Mesodermal cell (in vitro differentiated cells): ENCODE measurements around the gene ITGA11.

Source experiments
- H3K27ac ChIP-seq: 2 replicates; pipeline ENCODE4 v1.7.0; 2013; ENCODE audit warnings: mild to moderate bottlenecking, low read depth, low read length, moderate library complexity; ENCODE audit not compliant: severe bottlenecking
- H3K36me3 ChIP-seq: 2 replicates; pipeline ENCODE4 v1.7.1; 2013; ENCODE audit warnings: mild to moderate bottlenecking, low read length, moderate library complexity; ENCODE audit not compliant: control insufficient read depth, insufficient read depth
- H3K4me1 ChIP-seq: one replicate; pipeline ENCODE4 v1.7.1; 2013; ENCODE audit warnings: mild to moderate bottlenecking, low read length; ENCODE audit not compliant: insufficient read depth, control insufficient read depth, poor library complexity, severe bottlenecking
- H3K4me3 ChIP-seq: 2 replicates; pipeline ENCODE4 v1.7.0; 2013; ENCODE audit warnings: low read length, control low read depth, mild to moderate bottlenecking; ENCODE audit not compliant: insufficient read depth, poor library complexity, severe bottlenecking; ENCODE audit errors: extremely low read depth
- H3K9me3 ChIP-seq: 2 replicates; pipeline ENCODE4 v1.7.1; 2013; ENCODE audit warnings: mild to moderate bottlenecking, low read length, moderate library complexity; ENCODE audit not compliant: control insufficient read depth
- WGBS, 2 experiments: methylation state at CpG; one replicate each; pipeline ENCODE4 v1.1.5; 2013; ENCODE audit warnings: missing lambda C conversion rate in 2 of 2; ENCODE audit not compliant: insufficient coverage in 2 of 2; 5-methylcytosine and 5-hydroxymethylcytosine counted together

The ITGA11 gene

GRCh38 chr15:68417051-68417450 lies 14.9 kb downstream of the ITGA11 start:
- Histone ChIP-seq H3K4me3 (no peak overlapping the region), H3K4me1 (peaks cover 22% of the 10 kb centered on the region), H3K27ac (no peak overlapping the region), H3K36me3 (peaks cover 3% of the 10 kb centered on the region), H3K9me3 (no peaks in the 10 kb centered on the region)
- WGBS, 2 experiments = 67% methylated on average over 3 of the region's 3 CpGs

GRCh38 chr15:68416158-68416535 lies 15.8 kb downstream of the ITGA11 start:
- H3K27ac ChIP-seq = no peak overlapping the region

GRCh38 chr15:68415501-68416157 lies 16.3 kb downstream of the ITGA11 start:
- WGBS, 2 experiments = 93 to 95% methylated on average over 5 to 6 of the region's 6 CpGs
- peaks cover 16% of the 10 kb centered on the region for H3K4me1 ChIP-seq
- H3K27ac ChIP-seq = no peak overlapping the region
- H3K4me3 ChIP-seq = no peak overlapping the region
- peaks cover 3% of the 10 kb centered on the region for H3K36me3 ChIP-seq
- H3K9me3 ChIP-seq = no peaks in the 10 kb centered on the region

More at GRCh38 chr15:68416158-68416535, 15.8 kb downstream of the ITGA11 start:
- Histone ChIP-seq H3K4me3 (no peak overlapping the region), H3K9me3 (no peaks in the 10 kb centered on the region), H3K36me3 (peaks cover 3% of the 10 kb centered on the region), H3K4me1 (peaks cover 19% of the 10 kb centered on the region)
- 59 to 66% methylated on average over 4 of the region's 4 CpGs for WGBS, 2 experiments

- no peaks in the 10 kb centered on the region for H3K9me3 ChIP-seq
- 90 to 96% methylated on average over 4 to 5 of the region's 7 CpGs for WGBS, 2 experiments
- no peak overlapping the region for H3K4me3 ChIP-seq
- no peak overlapping the region for H3K27ac ChIP-seq
- peaks cover 11% of the 10 kb centered on the region for H3K4me1 ChIP-seq
- H3K36me3 ChIP-seq = peaks cover 3% of the 10 kb centered on the region
Measured at GRCh38 chr15:68415061-68415460, 16.9 kb downstream of the ITGA11 start.

- Histone ChIP-seq H3K9me3 (no peaks in the 10 kb centered on the region), H3K4me1 (peaks cover 7% of the 10 kb centered on the region), H3K27ac (no peak overlapping the region), H3K36me3 (peaks cover 3% of the 10 kb centered on the region), H3K4me3 (no peak overlapping the region)
- WGBS, 2 experiments = 96 to 98% methylated on average over 7 to 8 of the region's 8 CpGs
Measured at GRCh38 chr15:68414591-68414990, 17.4 kb downstream of the ITGA11 start.

- Histone ChIP-seq H3K27ac (no peak overlapping the region), H3K4me3 (no peak overlapping the region), H3K9me3 (no peaks in the 10 kb centered on the region), H3K36me3 (peaks cover 3% of the 10 kb centered on the region), H3K4me1 (peaks cover 3% of the 10 kb centered on the region)
- WGBS, 2 experiments = 95 to 100% methylated on average over 3 of the region's 3 CpGs
Measured at GRCh38 chr15:68414206-68414555, 17.8 kb downstream of the ITGA11 start.

- no peak overlapping the region for H3K4me3 ChIP-seq
- H3K27ac ChIP-seq = no peak overlapping the region
- peaks cover 3% of the 10 kb centered on the region for H3K36me3 ChIP-seq
- H3K4me1 ChIP-seq = no peaks in the 10 kb centered on the region
- 89 to 90% methylated on average over 14 to 15 of the region's 15 CpGs for WGBS, 2 experiments
- no peaks in the 10 kb centered on the region for H3K9me3 ChIP-seq
Measured at GRCh38 chr15:68413363-68414205, 18.4 kb downstream of the ITGA11 start.

GRCh38 chr15:68412218-68412617 lies 19.7 kb downstream of the ITGA11 start:
- Histone ChIP-seq H3K36me3 (peaks cover 3% of the 10 kb centered on the region), H3K9me3 (no peaks in the 10 kb centered on the region), H3K4me3 (no peak overlapping the region), H3K4me1 (no peaks in the 10 kb centered on the region), H3K27ac (no peak overlapping the region)
- WGBS, 2 experiments = 91 to 96% methylated on average over 4 to 5 of the region's 8 CpGs

GRCh38 chr15:68411735-68412134 lies 20.2 kb downstream of the ITGA11 start:
- H3K4me1 ChIP-seq = no peaks in the 10 kb centered on the region
- no peak overlapping the region for H3K27ac ChIP-seq
- peaks cover 3% of the 10 kb centered on the region for H3K36me3 ChIP-seq
- no peak overlapping the region for H3K4me3 ChIP-seq
- 83 to 90% methylated on average over 2 of the region's 2 CpGs for WGBS, 2 experiments
- no peaks in the 10 kb centered on the region for H3K9me3 ChIP-seq

GRCh38 chr15:68411343-68411675 lies 20.7 kb downstream of the ITGA11 start:
- Histone ChIP-seq H3K4me1 (no peaks in the 10 kb centered on the region), H3K27ac (no peak overlapping the region), H3K9me3 (no peaks in the 10 kb centered on the region), H3K4me3 (no peak overlapping the region), H3K36me3 (peaks cover 3% of the 10 kb centered on the region)
- 92 to 94% methylated on average over 4 of the region's 4 CpGs for WGBS, 2 experiments
